Spleen (tissue), 7 donors: ENCODE data around the gene LTBP1.

Source experiments
- CTCF ChIP-seq, 11 experiments: fragments of 200-600 bp in 7 of 11; fragments of 450-650 bp in 4 of 11; sonication (generic) in 4 of 11; IDR thresholded peaks in 8 of 11; conservative IDR thresholded peaks in 3 of 11; 1 replicate in 7 of 11; 2 replicates in 4 of 11; pipeline versions ENCODE4 v1.4.0 to v1.8.0; 2016 to 2021; ENCODE audit warnings: antibody characterized with exemption in 11 of 11, inconsistent platforms in 4 of 11, mild to moderate bottlenecking in 1 of 11
- POLR2AphosphoS5 ChIP-seq, 3 donors: sonication (generic); formaldehyde crosslinking; IDR thresholded peaks; one replicate each; pipeline ENCODE4 v1.5.1; 2017; ENCODE audit warnings: antibody characterized with exemption in 3 of 3
- donor health status: DM: no; HTN: no; CAD: no; lungs with moderate emphysema.
- donor health status: DM: no; HTN: no; CAD: no.
- donor health status: DM: no; HTN: no; CAD: no.

- TF ChIP-seq CTCF (IDR thresholded peaks at IDR 0.05 in 8 of 11, conservative IDR thresholded peaks at IDR 0.05 in 3 of 11) (no peak), POLR2AphosphoS5 (IDR thresholded peaks at IDR 0.05) (no peak)
Measured at GRCh38 chr2:33246432-33246831, 299.7 kb downstream of the LTBP1 start.
